Gastroesophageal sphincter (tissue), 3 donors: ENCODE results near the gene RHPN2.

Experiments
- CTCF ChIP-seq, 4 experiments: fragments of 200-600 bp in 2 of 4; fragments of 450-650 bp in 2 of 4; sonication (generic) in 1 of 4; IDR thresholded peaks; one replicate each; pipeline ENCODE4 v1.5.1; 2017 to 2019; ENCODE audit warnings: antibody characterized with exemption in 4 of 4, mild to moderate bottlenecking in 2 of 4, moderate library complexity in 2 of 4
- EP300 ChIP-seq: sonication (generic); formaldehyde crosslinking; IDR thresholded peaks from one replicate; pipeline ENCODE4 v1.6.1; 2017; ENCODE audit warnings: antibody characterized with exemption, mild to moderate bottlenecking

GRCh38 chr19:32971715-32972540 is 92.8 kb downstream of the RHPN2 start, which contains the start of the genes CEP89 and FAAP24:
- TF ChIP-seq CTCF (IDR thresholded peaks at IDR 0.05) (no peak), EP300 (no peak)
